Immature natural killer cell (primary cell): ENCODE measurements around the gene XPOT. TPM values are rescaled to one million over a fixed set of nuclear protein-coding genes. Genes with fewer than 3 reads are reported as not detected.
A peak's percentile ranks its signal among the peaks of the same experiment; 100 is the strongest.

Source experiments
- DNase-seq, 3 donors: peaks; one replicate each; pipeline ENCODE4 v3.0.0; 2022; ENCODE audit warnings: mixed read lengths in 1 of 3
- H3K27ac Mint-ChIP-seq, 6 donors: one replicate each; pipeline ENCODE4 v1.8.0; 2020; ENCODE audit warnings: mixed read lengths in 6 of 6, mild to moderate bottlenecking in 5 of 6, inconsistent platforms in 4 of 6, moderate library complexity in 3 of 6
- H3K27me3 Mint-ChIP-seq, 3 donors: one replicate each; pipeline ENCODE4 v1.8.0; 2020 to 2021; ENCODE audit warnings: low read depth in 3 of 3, mild to moderate bottlenecking in 3 of 3, mixed read lengths in 3 of 3, moderate library complexity in 3 of 3, inconsistent platforms in 1 of 3
- H3K36me3 Mint-ChIP-seq, 3 donors: one replicate each; pipeline ENCODE4 v1.8.0; 2020; ENCODE audit warnings: mixed read lengths in 3 of 3, inconsistent platforms in 2 of 3, mild to moderate bottlenecking in 2 of 3
- H3K4me1 Mint-ChIP-seq, 2 donors: one replicate each; pipeline ENCODE4 v1.8.0; 2020; ENCODE audit warnings: inconsistent platforms in 2 of 2, mild to moderate bottlenecking in 2 of 2, mixed read lengths in 2 of 2, moderate library complexity in 1 of 2
- H3K4me3 Mint-ChIP-seq, 5 donors: one replicate each; pipeline ENCODE4 v1.8.0; 2020; ENCODE audit warnings: mild to moderate bottlenecking in 5 of 5, mixed read lengths in 5 of 5, inconsistent platforms in 3 of 5, moderate library complexity in 3 of 5
- H3K9me3 Mint-ChIP-seq, 6 donors: one replicate each; pipeline ENCODE4 v1.8.0; 2020; ENCODE audit warnings: mild to moderate bottlenecking in 6 of 6, mixed read lengths in 6 of 6, inconsistent platforms in 4 of 6, moderate library complexity in 3 of 6
- polyA plus RNA-seq, 3 donors: library from polyadenylated mRNA; unstranded; fragments of 300-500 nt; fragmentation: Illumina TruSeq; gene quantifications; one replicate each; pipeline ENCODE4 v1.2.3, GENCODE V29; 2021

Gene XPOT
- polyA plus RNA-seq, 3 donors from 2014 or later = 20.1 to 29.4 (median 23.4) TPM

- no peak overlapping the region for H3K4me3 Mint-ChIP-seq
- DNase-seq = no peak
- no peaks in the 10 kb centered on the region for H3K9me3 Mint-ChIP-seq
- peaks cover 2 to 11% (median 5%) of the 10 kb centered on the region in 3 donors for H3K27me3 Mint-ChIP-seq
- H3K36me3 Mint-ChIP-seq = no peaks in the 10 kb centered on the region
- H3K4me1 Mint-ChIP-seq = peaks cover 12 to 15% of the 10 kb centered on the region in 2 donors
- no peak overlapping the region for H3K27ac Mint-ChIP-seq
These were observed 2.0 kb upstream of the XPOT start for GRCh38 chr12:64402181-64402580.

GRCh38 chr12:64404470-64405256 lies 471 bp downstream of the XPOT start:
- Mint-ChIP-seq H3K27ac (peak overlapping the region; percentile 92 to 97 (median 94)), H3K36me3 (no peaks in the 10 kb centered on the region), H3K9me3 (no peaks in the 10 kb centered on the region), H3K27me3 (peaks cover 2 to 10% (median 5%) of the 10 kb centered on the region in 3 donors), H3K4me3 (peak overlapping the region; percentile 93 to 98 (median 97)), H3K4me1 (peaks cover 15 to 18% of the 10 kb centered on the region in 2 donors)
- DNase-seq = peak; percentile 44 to 49 (median 48)

- Mint-ChIP-seq H3K36me3 (peaks cover 3 to 16% (median 9%) of the 10 kb centered on the region in 3 donors), H3K27ac (peak overlapping the region in 1 of 6 donors; percentile 62), H3K27me3 (peaks cover 2 to 9% (median 5%) of the 10 kb centered on the region in 3 donors), H3K4me1 (peaks cover 15 to 18% of the 10 kb centered on the region in 2 donors), H3K9me3 (no peaks in the 10 kb centered on the region), H3K4me3 (no peak overlapping the region)
- no peak for DNase-seq
These were observed 3.4 kb downstream of the XPOT start for GRCh38 chr12:64407342-64408223.

GRCh38 chr12:64411427-64411826 lies 7.2 kb downstream of the XPOT start:
- Mint-ChIP-seq H3K9me3 (no peaks in the 10 kb centered on the region), H3K27me3 (no peaks in the 10 kb centered on the region), H3K36me3 (peaks cover 12 to 31% (median 31%) of the 10 kb centered on the region in 3 donors), H3K27ac (no peak overlapping the region), H3K4me1 (peaks cover 3 to 10% of the 10 kb centered on the region in 2 donors), H3K4me3 (no peak overlapping the region)
- DNase-seq = no peak

- Mint-ChIP-seq H3K27ac (no peak overlapping the region), H3K4me3 (no peak overlapping the region), H3K36me3 (peaks cover 16 to 36% (median 34%) of the 10 kb centered on the region in 3 donors), H3K9me3 (no peaks in the 10 kb centered on the region), H3K4me1 (peaks cover 0 to 3% of the 10 kb centered on the region in 2 donors), H3K27me3 (no peaks in the 10 kb centered on the region)
- no peak for DNase-seq
These were observed 8.3 kb downstream of the XPOT start for GRCh38 chr12:64412459-64412858.

- Mint-ChIP-seq H3K36me3 (peaks cover 27 to 46% (median 38%) of the 10 kb centered on the region in 3 donors), H3K27ac (no peak overlapping the region), H3K9me3 (no peaks in the 10 kb centered on the region)
These were observed 9.7 kb downstream of the XPOT start for GRCh38 chr12:64413884-64414283.

GRCh38 chr12:64418209-64418608 lies 14.0 kb downstream of the XPOT start:
- no peaks in the 10 kb centered on the region for H3K4me1 Mint-ChIP-seq
- DNase-seq = no peak
- H3K27me3 Mint-ChIP-seq = no peaks in the 10 kb centered on the region
- peaks cover 42 to 52% (median 45%) of the 10 kb centered on the region in 3 donors for H3K36me3 Mint-ChIP-seq
- no peak overlapping the region for H3K27ac Mint-ChIP-seq
- no peak overlapping the region for H3K4me3 Mint-ChIP-seq
- H3K9me3 Mint-ChIP-seq = no peaks in the 10 kb centered on the region

More at GRCh38 chr12:64413884-64414283, 9.7 kb downstream of the XPOT start:
- no peaks in the 10 kb centered on the region for H3K27me3 Mint-ChIP-seq
- DNase-seq = no peak
- H3K4me3 Mint-ChIP-seq = no peak overlapping the region
- H3K4me1 Mint-ChIP-seq = no peaks in the 10 kb centered on the region

GRCh38 chr12:64419696-64420095 lies 15.5 kb downstream of the XPOT start:
- no peak for DNase-seq
- Mint-ChIP-seq H3K36me3 (peaks cover 42 to 56% (median 45%) of the 10 kb centered on the region in 3 donors), H3K27me3 (no peaks in the 10 kb centered on the region), H3K27ac (no peak overlapping the region), H3K9me3 (no peaks in the 10 kb centered on the region), H3K4me1 (no peaks in the 10 kb centered on the region), H3K4me3 (no peak overlapping the region)

GRCh38 chr12:64427988-64428387 lies 23.8 kb downstream of the XPOT start:
- peaks cover 42 to 68% (median 54%) of the 10 kb centered on the region in 3 donors for H3K36me3 Mint-ChIP-seq
- H3K4me1 Mint-ChIP-seq = no peaks in the 10 kb centered on the region
- DNase-seq = no peak
- H3K27me3 Mint-ChIP-seq = no peaks in the 10 kb centered on the region
- H3K4me3 Mint-ChIP-seq = no peak overlapping the region
- H3K9me3 Mint-ChIP-seq = no peaks in the 10 kb centered on the region
- H3K27ac Mint-ChIP-seq = peak overlapping the region in 1 of 6 donors; percentile 43

- Mint-ChIP-seq H3K27ac (no peak overlapping the region), H3K27me3 (no peaks in the 10 kb centered on the region), H3K9me3 (no peaks in the 10 kb centered on the region), H3K4me3 (no peak overlapping the region), H3K4me1 (no peaks in the 10 kb centered on the region), H3K36me3 (peaks cover 46 to 65% (median 57%) of the 10 kb centered on the region in 3 donors)
- no peak for DNase-seq
These were observed 24.8 kb downstream of the XPOT start for GRCh38 chr12:64428956-64429355.

GRCh38 chr12:64430886-64431285 lies 26.7 kb downstream of the XPOT start:
- Mint-ChIP-seq H3K27me3 (no peaks in the 10 kb centered on the region), H3K36me3 (peaks cover 48 to 69% (median 48%) of the 10 kb centered on the region in 3 donors), H3K4me3 (no peak overlapping the region), H3K27ac (no peak overlapping the region), H3K9me3 (no peaks in the 10 kb centered on the region), H3K4me1 (no peaks in the 10 kb centered on the region)
- DNase-seq = no peak

- H3K27me3 Mint-ChIP-seq = peaks cover 0 to 2% (median 0%) of the 10 kb centered on the region in 3 donors
- no peak overlapping the region for H3K4me3 Mint-ChIP-seq
- no peaks in the 10 kb centered on the region for H3K4me1 Mint-ChIP-seq
These were observed 27.6 kb downstream of the XPOT start for GRCh38 chr12:64431791-64432190.

GRCh38 chr12:64433915-64434314 lies 29.7 kb downstream of the XPOT start:
- Mint-ChIP-seq H3K27me3 (peaks cover 0 to 2% (median 0%) of the 10 kb centered on the region in 3 donors), H3K27ac (no peak overlapping the region), H3K4me3 (no peak overlapping the region), H3K36me3 (peaks cover 55 to 69% (median 55%) of the 10 kb centered on the region in 3 donors), H3K4me1 (no peaks in the 10 kb centered on the region), H3K9me3 (no peaks in the 10 kb centered on the region)
- no peak for DNase-seq

More at GRCh38 chr12:64431791-64432190, 27.6 kb downstream of the XPOT start:
- no peak overlapping the region for H3K27ac Mint-ChIP-seq
- no peaks in the 10 kb centered on the region for H3K9me3 Mint-ChIP-seq
- DNase-seq = no peak
- H3K36me3 Mint-ChIP-seq = peaks cover 50 to 66% (median 51%) of the 10 kb centered on the region in 3 donors

GRCh38 chr12:64440100-64440499 lies 35.9 kb downstream of the XPOT start:
- H3K27me3 Mint-ChIP-seq = peaks cover 0 to 2% (median 0%) of the 10 kb centered on the region in 3 donors
- DNase-seq = no peak
- H3K27ac Mint-ChIP-seq = no peak overlapping the region
- H3K9me3 Mint-ChIP-seq = no peaks in the 10 kb centered on the region
- H3K36me3 Mint-ChIP-seq = peaks cover 28 to 45% (median 34%) of the 10 kb centered on the region in 3 donors
- no peak overlapping the region for H3K4me3 Mint-ChIP-seq
- H3K4me1 Mint-ChIP-seq = no peaks in the 10 kb centered on the region
